CD8-positive, alpha-beta memory T cell (primary cell): ENCODE measurements around the gene DPY19L1. TPM values are rescaled to one million over a fixed set of nuclear protein-coding genes. Genes with fewer than 3 reads are reported as not detected.
"Not testable (repeated sequence)": the region's sequence is repeated elsewhere in the genome, so short reads cannot be mapped to it uniquely, and the experiment has no call there.

ENCODE experiments used
- CTCF ChIA-PET: fragments of 350-600 bp; sonication (Branson Sonifier 250); formaldehyde crosslinking; loops from one replicate; lab custom pipeline; 2021; ENCODE audit warnings: antibody characterized with exemption; lab: Charles Lee
- POLR2A ChIA-PET: fragments of 350-600 bp; sonication (Branson Sonifier 250); formaldehyde crosslinking; loops from one replicate; lab custom pipeline; 2021; ENCODE audit warnings: antibody characterized with exemption; lab: Charles Lee
- DNase-seq, 5 donors: peaks; one replicate each; pipeline versions ENCODE4 v3.0.0 to v3.0.0-alpha.2; 2020 to 2022; ENCODE audit warnings: mixed read lengths in 1 of 5
- H3K27ac ChIP-seq: one replicate; pipeline ENCODE4 v1.7.0; 2013; ENCODE audit warnings: low read depth, mild to moderate bottlenecking, low read length, moderate library complexity
- H3K27me3 ChIP-seq: 2 replicates; pipeline ENCODE4 v1.7.0; 2013; ENCODE audit warnings: low read length, mild to moderate bottlenecking; ENCODE audit not compliant: insufficient read depth, poor library complexity, severe bottlenecking
- H3K36me3 ChIP-seq: 2 replicates; pipeline ENCODE4 v1.7.0; 2013; ENCODE audit warnings: mild to moderate bottlenecking, low read length, moderate library complexity; ENCODE audit not compliant: insufficient read depth
- H3K4me1 ChIP-seq: 2 replicates; pipeline ENCODE4 v1.7.0; 2013; ENCODE audit warnings: mild to moderate bottlenecking, low read length, moderate library complexity; ENCODE audit not compliant: insufficient read depth
- H3K4me3 ChIP-seq: 2 replicates; pipeline ENCODE4 v1.7.0; 2013; ENCODE audit warnings: mild to moderate bottlenecking, low read length
- H3K9me3 ChIP-seq: 2 replicates; pipeline ENCODE4 v1.7.0; 2013; ENCODE audit warnings: mild to moderate bottlenecking, low read length
- H3K27ac Mint-ChIP-seq, 8 donors: one replicate each; pipeline ENCODE4 v1.8.0; 2020 to 2021; ENCODE audit warnings: mixed read lengths in 8 of 8, mild to moderate bottlenecking in 6 of 8, inconsistent platforms in 3 of 8, moderate library complexity in 3 of 8
- H3K27me3 Mint-ChIP-seq, 2 donors: one replicate each; pipeline ENCODE4 v1.8.0; 2020 to 2021; ENCODE audit warnings: mixed read lengths in 2 of 2, mild to moderate bottlenecking in 1 of 2, moderate library complexity in 1 of 2
- H3K36me3 Mint-ChIP-seq, 3 donors: one replicate each; pipeline ENCODE4 v1.8.0; 2020 to 2021; ENCODE audit warnings: mixed read lengths in 3 of 3, inconsistent platforms in 1 of 3, mild to moderate bottlenecking in 1 of 3
- H3K4me1 Mint-ChIP-seq, 3 donors: one replicate each; pipeline ENCODE4 v1.8.0; 2020 to 2021; ENCODE audit warnings: mixed read lengths in 3 of 3, inconsistent platforms in 1 of 3, mild to moderate bottlenecking in 1 of 3
- H3K4me3 Mint-ChIP-seq, 7 donors: one replicate each; pipeline ENCODE4 v1.8.0; 2020 to 2021; ENCODE audit warnings: mixed read lengths in 7 of 7, mild to moderate bottlenecking in 6 of 7, moderate library complexity in 4 of 7, inconsistent platforms in 2 of 7
- H3K9me3 Mint-ChIP-seq, 5 donors: one replicate each; pipeline ENCODE4 v1.8.0; 2020 to 2022; ENCODE audit warnings: mixed read lengths in 5 of 5, mild to moderate bottlenecking in 3 of 5, moderate library complexity in 2 of 5, inconsistent platforms in 1 of 5
- polyA plus RNA-seq: library from polyadenylated mRNA; unstranded; fragments of 300-500 nt; fragmentation: Illumina TruSeq; gene quantifications from one replicate; pipeline ENCODE4 v1.2.3, GENCODE V29; 2021
- total RNA-seq, 2 experiments: library from RNA; stranded (reverse); gene quantifications; one replicate each; pipeline ENCODE4 v1.2.3, GENCODE V29; 2021

The DPY19L1 gene
- total and polyA plus RNA-seq, 3 experiments from 2014 or later, result 3.2 to 16.2 (median 15.9) TPM

DNA sequence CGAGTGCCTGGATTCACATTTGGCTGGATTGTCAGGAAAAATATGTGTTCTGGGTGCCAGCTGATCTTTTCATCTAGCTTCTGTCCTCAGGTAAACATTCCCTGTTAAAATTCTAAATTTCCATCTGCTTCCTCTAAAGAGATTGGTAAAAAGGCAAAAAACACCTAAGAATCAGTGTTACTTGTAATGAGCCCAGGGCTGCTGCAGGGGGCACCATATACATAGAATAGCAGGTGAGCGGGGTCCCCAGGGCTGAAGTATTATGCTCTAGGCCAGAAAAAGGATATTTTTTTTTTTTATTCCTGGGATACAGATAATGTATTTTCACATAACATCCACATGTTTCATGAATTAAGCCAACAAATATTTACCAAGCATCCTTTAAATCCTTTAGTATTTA, 18.4 kb upstream of the DPY19L1 start:
- H3K27ac Mint-ChIP-seq, H3K36me3 Mint-ChIP-seq, H3K27me3 ChIP-seq, H3K9me3 ChIP-seq, H3K4me3 Mint-ChIP-seq, H3K4me1 Mint-ChIP-seq, H3K4me3 ChIP-seq, CTCF ChIA-PET, H3K27ac ChIP-seq, H3K9me3 Mint-ChIP-seq, DNase-seq, POLR2A ChIA-PET, H3K4me1 ChIP-seq, H3K36me3 ChIP-seq: not testable (repeated sequence)
- H3K27me3 Mint-ChIP-seq, result peaks cover 7 to 33% of the 10 kb centered on the region in 2 donors

DNA sequence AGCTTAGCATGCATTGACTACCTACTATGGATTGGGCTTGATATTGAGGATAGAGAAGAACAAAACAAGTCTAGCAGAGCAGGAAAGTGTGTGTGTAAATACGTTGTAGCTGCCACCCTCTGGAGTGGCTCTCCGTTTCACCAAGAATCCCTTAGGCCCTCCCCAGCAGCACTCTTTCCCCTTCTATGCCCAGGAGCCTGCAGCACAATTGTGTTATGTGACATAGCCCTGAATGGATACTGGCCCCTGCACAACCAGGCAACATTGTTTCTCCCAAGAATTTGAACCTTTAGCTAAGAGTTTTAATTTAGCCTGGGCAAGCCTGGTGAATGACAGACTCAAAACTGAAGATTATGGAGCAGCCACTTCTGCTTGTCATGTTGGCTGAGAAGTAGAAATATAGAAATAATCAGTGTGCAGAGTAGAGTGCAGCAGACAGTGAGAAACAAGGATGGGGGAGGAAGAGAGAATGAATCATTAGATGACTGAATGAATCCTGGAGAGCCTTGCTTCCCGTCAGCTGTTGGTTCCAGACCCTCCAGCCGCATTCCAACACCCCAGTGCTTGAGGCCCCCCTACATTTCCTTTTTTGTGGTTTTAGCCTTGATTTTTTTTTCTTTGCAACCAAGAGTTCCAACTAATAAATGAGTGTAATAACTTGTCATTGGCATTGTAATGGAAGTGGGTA, 16.3 kb upstream of the DPY19L1 start:
- H3K4me1 ChIP-seq, H3K9me3 ChIP-seq, H3K4me3 Mint-ChIP-seq, H3K36me3 ChIP-seq, CTCF ChIA-PET, H3K27ac ChIP-seq, DNase-seq, H3K27me3 ChIP-seq, H3K4me1 Mint-ChIP-seq, H3K36me3 Mint-ChIP-seq, POLR2A ChIA-PET, H3K27ac Mint-ChIP-seq, H3K9me3 Mint-ChIP-seq, H3K4me3 ChIP-seq: not testable (repeated sequence)
- H3K27me3 Mint-ChIP-seq, result peaks cover 7 to 36% of the 10 kb centered on the region in 2 donors

DNA sequence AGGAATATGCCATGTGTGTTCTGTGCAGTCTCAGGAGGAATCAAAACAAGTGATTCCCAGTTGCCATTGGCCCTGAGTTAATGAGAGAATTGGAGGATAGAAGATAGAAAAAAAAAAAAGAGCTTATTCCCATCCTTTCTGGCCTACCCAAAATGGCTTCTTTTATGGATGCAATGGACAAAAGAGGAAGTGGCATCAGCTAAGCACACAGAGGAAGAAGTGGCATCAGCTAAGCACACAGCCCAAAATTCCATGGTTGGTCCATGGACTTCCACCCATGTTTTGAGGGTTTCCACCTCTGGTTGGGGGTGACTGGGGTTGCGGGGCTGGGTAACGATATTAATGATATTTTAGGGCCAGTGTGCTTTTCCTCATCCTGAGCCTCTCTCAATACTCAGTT, 11.1 kb upstream of the DPY19L1 start:
- POLR2A ChIA-PET, DNase-seq, H3K4me3 Mint-ChIP-seq, H3K4me3 ChIP-seq, H3K36me3 ChIP-seq, H3K4me1 Mint-ChIP-seq, H3K27me3 ChIP-seq, H3K9me3 Mint-ChIP-seq, H3K4me1 ChIP-seq, H3K36me3 Mint-ChIP-seq, H3K27ac ChIP-seq, H3K9me3 ChIP-seq, CTCF ChIA-PET: not testable (repeated sequence)
- peaks cover 11 to 35% of the 10 kb centered on the region in 2 donors for H3K27me3 Mint-ChIP-seq
- H3K27ac Mint-ChIP-seq, result peak overlapping the region in 1 of 8 donors; percentile 46

GRCh38 chr7:35047912-35048305, 10.6 kb upstream of the DPY19L1 start:
- H3K4me3 ChIP-seq, CTCF ChIA-PET, POLR2A ChIA-PET, H3K27me3 ChIP-seq, H3K9me3 Mint-ChIP-seq, H3K4me1 ChIP-seq, H3K4me1 Mint-ChIP-seq, H3K27ac ChIP-seq, H3K36me3 Mint-ChIP-seq, DNase-seq, H3K4me3 Mint-ChIP-seq, H3K27ac Mint-ChIP-seq, H3K36me3 ChIP-seq, H3K9me3 ChIP-seq: not testable (repeated sequence)
- H3K27me3 Mint-ChIP-seq, result peaks cover 11 to 31% of the 10 kb centered on the region in 2 donors

- H3K36me3 Mint-ChIP-seq, H3K4me3 Mint-ChIP-seq, H3K9me3 ChIP-seq, H3K36me3 ChIP-seq, H3K4me3 ChIP-seq, H3K4me1 Mint-ChIP-seq, H3K4me1 ChIP-seq, H3K27me3 ChIP-seq, DNase-seq, POLR2A ChIA-PET, CTCF ChIA-PET, H3K27ac ChIP-seq, H3K9me3 Mint-ChIP-seq, H3K27ac Mint-ChIP-seq: not testable (repeated sequence)
- peaks cover 11 to 29% of the 10 kb centered on the region in 2 donors for H3K27me3 Mint-ChIP-seq
Measured at GRCh38 chr7:35047263-35047911, 10.1 kb upstream of the DPY19L1 start.

GRCh38 chr7:35043301-35043700, 6.0 kb upstream of the DPY19L1 start:
- H3K36me3 Mint-ChIP-seq, H3K4me3 Mint-ChIP-seq, H3K27ac Mint-ChIP-seq, H3K27ac ChIP-seq, H3K27me3 ChIP-seq, H3K9me3 ChIP-seq, H3K9me3 Mint-ChIP-seq, H3K4me1 Mint-ChIP-seq, H3K4me1 ChIP-seq, CTCF ChIA-PET, POLR2A ChIA-PET, H3K36me3 ChIP-seq, H3K27me3 Mint-ChIP-seq, DNase-seq, H3K4me3 ChIP-seq: not testable (repeated sequence)

DNA sequence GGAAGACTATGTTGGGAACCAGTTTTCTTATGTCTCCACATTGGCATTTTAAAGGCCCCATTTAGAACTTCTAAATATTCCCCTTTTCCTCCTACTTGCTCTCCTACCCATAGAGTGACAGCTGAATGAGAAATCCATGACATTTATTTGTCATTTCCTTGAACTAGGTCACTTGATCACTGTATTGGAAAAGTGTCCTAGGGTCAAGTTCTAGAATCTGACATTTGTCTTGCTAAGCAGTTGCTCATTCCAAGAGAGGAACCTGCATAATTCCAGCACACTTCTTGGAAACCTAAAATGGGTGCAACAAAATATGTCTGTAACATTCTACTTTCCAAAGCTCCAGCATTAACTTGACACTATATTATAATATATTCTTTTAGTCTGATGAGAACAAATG, 3.6 kb upstream of the DPY19L1 start:
- Mint-ChIP-seq H3K27ac (no peak overlapping the region), H3K27me3 (no peaks in the 10 kb centered on the region), H3K4me1 (peaks cover 11 to 16% (median 15%) of the 10 kb centered on the region in 3 donors), H3K4me3 (peak overlapping the region in 1 of 7 donors; percentile 68), H3K36me3 (peaks cover 0 to 6% (median 0%) of the 10 kb centered on the region in 3 donors), H3K9me3 (no peaks in the 10 kb centered on the region)
- H3K27ac ChIP-seq, result no peak overlapping the region
- no peaks in the 10 kb centered on the region for H3K36me3 ChIP-seq
- no peak overlapping the region for H3K4me3 ChIP-seq
- POLR2A ChIA-PET, result no interaction called here
- peaks cover 5% of the 10 kb centered on the region for H3K4me1 ChIP-seq
- H3K27me3 ChIP-seq, result no peaks in the 10 kb centered on the region
- no peaks in the 10 kb centered on the region for H3K9me3 ChIP-seq
- no peak for DNase-seq
- CTCF ChIA-PET, result no interaction called here

GRCh38 chr7:35039343-35039742, 2.1 kb upstream of the DPY19L1 start:
- no peaks in the 10 kb centered on the region for H3K36me3 ChIP-seq
- no peak overlapping the region for H3K27ac ChIP-seq
- peaks cover 0 to 6% (median 0%) of the 10 kb centered on the region in 3 donors for H3K36me3 Mint-ChIP-seq
- H3K9me3 ChIP-seq, result no peaks in the 10 kb centered on the region
- peaks cover 24 to 31% (median 29%) of the 10 kb centered on the region in 3 donors for H3K4me1 Mint-ChIP-seq
- no peaks in the 10 kb centered on the region for H3K9me3 Mint-ChIP-seq
- H3K27ac Mint-ChIP-seq, result no peak overlapping the region
- peaks cover 0 to 1% of the 10 kb centered on the region in 2 donors for H3K27me3 Mint-ChIP-seq
- CTCF ChIA-PET, result interaction anchor here (1.8 kb wide), 1 partner anchor 386 kb away, joined by 4 read pairs; no protein-coding TSS in a partner anchor
- H3K4me3 Mint-ChIP-seq, result peak overlapping the region in 1 of 7 donors; percentile 68
- H3K4me3 ChIP-seq, result no peak overlapping the region
- H3K27me3 ChIP-seq, result no peaks in the 10 kb centered on the region
- H3K4me1 ChIP-seq, result peaks cover 17% of the 10 kb centered on the region
- DNase-seq, result no peak
- POLR2A ChIA-PET, result no interaction called here
